LHCN-M2 (cell line): ENCODE results near the gene DDX25. TPM values are rescaled to one million over a fixed set of nuclear protein-coding genes. Genes with fewer than 3 reads are reported as not detected.
"Not testable (repeated sequence)": the region's sequence is repeated elsewhere in the genome, so short reads cannot be mapped to it uniquely, and the experiment has no call there.

ENCODE experiments used
- DNase-seq: peaks from one replicate; pipeline ENCODE4 v3.0.0-alpha.2; 2012; ENCODE audit warnings: low read depth
- total RNA-seq: library from RNA; depleted of rRNA; stranded (reverse); fragments of >200 nt; gene quantifications from 2 replicates; pipeline ENCODE4 v1.2.3, GENCODE V29; 2014

Gene DDX25
- total RNA-seq, 1 experiment from 2014 or later: not detected

DNA sequence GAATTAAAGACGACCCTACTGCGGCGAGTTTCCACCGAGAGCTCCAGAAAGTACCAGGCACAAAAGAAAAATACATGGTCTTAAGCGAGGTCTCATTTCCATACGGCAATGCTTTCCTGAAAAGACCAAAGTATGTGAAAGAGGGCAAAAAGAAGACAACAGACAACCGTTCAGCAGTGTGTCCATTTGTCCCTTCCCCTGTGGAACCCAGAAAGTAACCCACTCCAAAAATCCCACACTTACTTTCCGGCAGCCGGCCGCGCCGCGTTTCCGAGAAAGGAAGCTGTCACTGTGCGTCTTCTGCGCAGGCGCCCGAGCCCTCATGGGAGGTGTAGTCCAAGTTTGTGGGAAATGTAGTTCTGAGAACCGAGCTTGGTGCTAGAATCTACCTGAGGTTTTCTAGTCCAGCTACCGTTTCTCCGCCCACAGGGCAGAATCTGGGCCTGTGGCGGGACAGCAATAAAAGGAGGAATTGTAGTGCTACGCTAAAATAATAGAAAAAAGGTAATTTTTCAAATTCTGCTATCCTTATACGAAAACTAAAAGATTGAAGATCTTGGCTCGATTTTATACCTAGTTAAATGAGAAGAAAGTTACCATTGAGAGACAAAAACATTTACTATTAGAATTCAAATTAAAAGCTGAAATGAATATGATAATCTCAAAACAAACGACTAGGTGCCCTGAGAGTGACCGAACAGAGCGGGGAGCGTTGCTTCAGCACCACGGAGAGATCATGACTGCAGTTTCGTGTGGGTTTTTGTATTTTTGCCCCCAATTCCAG, 1.2 kb upstream of the DDX25 start, which contains the start of gene PUS3:
PUS3 (minus strand) TSS at position 280 of the 784 bp plus-strand sequence. CDS start 6,922 bp downstream, outside the sequence.
- DNase-seq: peak; percentile 77

DNA sequence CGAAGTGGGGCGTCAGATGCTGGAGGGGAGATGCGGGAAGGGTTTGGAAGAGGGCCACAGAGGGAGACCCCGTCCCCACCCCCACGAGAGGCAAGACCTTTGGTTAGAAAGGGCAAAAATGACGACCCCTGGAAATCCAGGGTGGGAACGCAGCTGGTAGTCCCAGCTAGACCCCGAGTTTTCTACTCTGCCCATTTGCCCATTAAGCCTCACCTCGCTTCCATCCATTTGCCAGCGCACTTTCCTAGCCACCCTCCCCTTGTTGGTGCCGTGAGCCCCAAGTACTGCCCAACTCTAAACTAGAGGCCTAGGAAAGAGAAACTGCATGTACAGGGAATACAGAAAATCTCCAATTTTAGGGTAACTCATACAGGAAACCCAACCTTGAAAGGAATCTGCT, 370 bp downstream of the DDX25 start:
- DNase-seq: no peak

DNA sequence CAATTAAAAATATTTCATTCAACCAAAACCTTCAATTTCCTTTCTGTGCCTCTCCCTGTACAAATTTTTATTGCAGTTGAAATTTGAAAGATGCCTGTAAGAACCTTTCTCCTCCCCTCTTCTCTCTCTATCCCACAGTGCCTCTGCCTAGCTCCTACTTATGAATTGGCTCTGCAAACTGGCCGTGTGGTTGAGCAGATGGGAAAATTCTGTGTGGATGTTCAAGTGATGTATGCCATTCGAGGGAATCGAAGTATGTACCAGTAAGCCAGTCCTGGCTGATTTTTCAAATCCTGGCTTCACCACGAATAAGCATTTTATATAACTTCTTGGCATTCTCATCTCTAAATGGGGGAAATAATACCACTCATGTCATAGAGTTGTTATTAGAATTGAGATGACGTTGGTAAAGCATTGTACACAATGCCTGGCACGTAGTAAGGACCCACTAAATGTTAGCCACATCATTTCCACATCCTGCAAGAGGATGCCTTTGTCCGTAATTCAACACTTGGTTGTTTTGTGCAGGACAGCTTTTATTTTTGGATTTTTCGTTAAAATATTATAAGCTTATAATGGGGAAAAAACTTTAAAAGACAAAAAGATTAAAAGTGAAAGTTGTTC, 6.0 kb downstream of the DDX25 start:
- no peak for DNase-seq

DNA sequence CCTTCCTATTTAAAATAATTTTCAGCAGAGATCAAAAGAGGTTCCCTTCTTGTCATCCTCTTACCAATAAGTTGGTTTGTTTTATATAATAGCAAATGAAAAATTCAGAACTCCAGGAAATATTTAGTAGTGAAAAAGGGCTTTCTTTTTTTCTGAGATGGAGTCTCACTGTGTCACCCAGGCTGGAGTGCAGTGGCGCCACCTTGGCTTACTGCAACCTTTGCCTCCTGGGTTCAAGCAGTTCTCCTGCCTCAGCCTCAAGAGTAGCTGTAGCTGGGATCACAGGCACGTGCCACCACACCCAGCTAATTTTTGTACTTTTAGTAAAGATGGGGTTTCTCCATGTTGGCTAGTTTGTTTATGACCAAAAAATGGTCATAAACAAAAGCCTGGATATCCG, 10.3 kb downstream of the DDX25 start:
- DNase-seq: not testable (repeated sequence)

DNA sequence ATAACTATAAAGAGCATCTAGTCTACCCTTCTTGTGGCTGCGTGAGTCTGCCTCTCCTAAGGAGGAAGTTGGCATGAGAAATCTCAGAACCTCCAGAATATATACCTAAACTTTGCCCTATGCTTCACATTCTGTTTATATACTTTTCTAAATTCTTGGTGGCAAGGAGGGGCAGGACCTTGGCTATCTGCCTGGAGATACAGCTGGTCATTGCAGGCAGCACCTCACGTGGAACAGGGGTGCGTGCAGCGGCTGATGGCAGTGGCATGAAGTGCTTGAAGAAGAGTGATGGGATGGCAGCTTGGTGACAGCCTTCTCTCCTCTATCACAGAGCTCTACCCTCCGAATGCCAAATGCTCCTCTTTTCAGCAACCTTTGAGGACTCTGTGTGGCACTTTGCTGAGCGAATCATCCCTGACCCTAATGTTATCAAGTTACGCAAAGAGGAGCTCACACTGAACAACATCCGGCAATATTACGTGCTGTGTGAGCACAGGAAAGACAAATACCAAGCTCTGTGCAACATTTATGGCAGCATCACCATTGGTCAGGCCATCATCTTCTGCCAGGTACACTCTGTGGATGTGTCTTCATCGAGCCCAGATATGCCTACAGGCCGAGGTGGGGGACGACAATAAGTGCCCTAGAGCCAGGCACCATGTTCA, 12.5 kb downstream of the DDX25 start:
- DNase-seq: no peak

DNA sequence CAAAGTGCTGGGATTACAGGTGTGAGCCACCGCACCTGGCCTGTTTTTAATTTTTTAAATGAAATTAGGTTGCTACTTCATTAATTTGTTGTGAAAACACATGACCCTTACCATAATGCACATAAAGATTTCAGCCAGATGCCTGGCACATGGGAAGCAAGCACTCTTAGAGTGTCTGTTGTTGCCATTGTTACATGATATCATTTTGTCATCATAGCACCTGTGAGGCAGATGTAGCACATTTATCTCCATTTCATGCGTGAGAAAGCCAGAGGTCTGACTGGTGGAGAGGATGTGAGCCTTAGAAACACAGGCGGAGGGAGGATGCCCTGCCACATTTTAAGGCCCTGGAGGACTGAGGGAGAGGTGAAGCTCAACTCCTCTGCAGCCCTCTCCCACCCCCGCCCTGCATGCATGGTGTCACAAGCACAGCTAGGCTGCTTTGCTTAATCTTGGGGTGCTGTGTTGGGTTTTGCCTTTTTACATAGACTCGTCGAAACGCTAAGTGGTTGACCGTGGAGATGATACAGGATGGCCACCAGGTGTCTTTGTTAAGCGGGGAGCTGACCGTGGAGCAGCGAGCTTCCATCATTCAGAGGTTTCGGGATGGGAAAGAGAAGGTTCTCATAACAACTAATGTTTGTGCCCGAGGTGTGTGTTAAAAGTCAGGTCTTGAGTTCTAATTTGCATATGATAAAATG, 14.0 kb downstream of the DDX25 start:
- peak; percentile 19 for DNase-seq

DNA sequence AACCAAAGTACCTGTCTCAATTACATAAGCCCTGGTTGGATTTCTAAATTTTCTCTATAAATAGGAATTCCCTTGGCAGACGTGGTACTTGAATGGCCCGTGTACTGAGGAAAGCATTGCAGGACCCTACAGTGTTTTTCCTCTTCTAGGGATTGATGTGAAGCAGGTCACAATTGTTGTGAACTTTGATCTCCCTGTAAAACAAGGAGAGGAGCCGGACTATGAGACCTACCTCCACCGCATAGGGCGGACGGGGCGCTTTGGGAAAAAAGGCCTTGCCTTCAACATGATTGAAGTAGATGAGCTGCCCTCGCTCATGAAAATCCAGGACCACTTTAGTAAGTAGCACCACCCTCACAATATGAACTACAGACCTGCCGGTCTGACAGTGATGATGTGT, 16.7 kb downstream of the DDX25 start:
- no peak for DNase-seq

DNA sequence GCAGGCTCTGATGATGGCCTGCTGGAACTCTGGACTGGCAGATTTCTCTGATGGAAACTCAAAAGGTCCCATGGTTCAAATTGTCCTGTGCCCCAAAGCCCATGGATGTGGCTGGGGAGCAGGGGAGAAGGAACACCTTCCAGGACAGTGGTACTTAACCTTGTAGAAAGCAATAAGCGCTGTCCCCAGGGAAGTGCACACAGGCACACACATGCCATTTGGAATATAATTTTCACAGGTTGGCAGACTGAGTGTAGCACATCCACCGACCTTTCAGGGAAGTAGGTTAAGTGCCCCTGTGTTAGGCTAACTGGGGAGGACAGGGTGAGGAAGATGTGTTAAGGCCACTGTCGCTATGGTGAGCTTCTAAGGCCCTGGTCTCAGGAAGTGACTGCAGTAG, 17.8 kb downstream of the DDX25 start:
- DNase-seq: no peak

DNA sequence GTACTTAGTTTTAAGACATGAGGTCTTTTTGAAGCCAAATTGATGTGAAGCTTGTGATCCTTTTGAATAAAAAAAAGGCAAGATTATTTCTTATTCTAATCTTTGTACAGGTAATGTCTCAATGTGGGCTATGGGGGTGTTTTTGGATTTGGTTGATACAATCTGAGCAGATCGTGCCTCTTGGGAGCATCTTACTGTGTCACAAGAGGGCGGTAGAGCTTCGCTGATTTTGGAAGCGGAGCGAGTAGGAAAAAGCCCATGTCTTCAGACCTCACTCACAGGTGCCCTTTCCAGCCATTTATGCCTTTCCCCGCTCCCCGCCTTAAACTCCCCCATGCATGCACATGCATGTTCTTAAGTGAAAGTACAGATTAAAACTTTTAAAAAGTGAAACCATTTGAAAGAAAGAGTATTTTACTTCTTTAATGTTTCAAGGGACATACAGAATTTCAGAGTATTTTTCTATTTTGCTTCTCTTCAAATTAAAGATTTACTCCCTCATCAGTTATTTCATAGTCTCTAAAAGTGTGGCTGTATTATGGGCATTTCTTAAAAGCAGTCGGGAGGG, 18.8 kb downstream of the DDX25 start:
- DNase-seq: peak; percentile 68

DNA sequence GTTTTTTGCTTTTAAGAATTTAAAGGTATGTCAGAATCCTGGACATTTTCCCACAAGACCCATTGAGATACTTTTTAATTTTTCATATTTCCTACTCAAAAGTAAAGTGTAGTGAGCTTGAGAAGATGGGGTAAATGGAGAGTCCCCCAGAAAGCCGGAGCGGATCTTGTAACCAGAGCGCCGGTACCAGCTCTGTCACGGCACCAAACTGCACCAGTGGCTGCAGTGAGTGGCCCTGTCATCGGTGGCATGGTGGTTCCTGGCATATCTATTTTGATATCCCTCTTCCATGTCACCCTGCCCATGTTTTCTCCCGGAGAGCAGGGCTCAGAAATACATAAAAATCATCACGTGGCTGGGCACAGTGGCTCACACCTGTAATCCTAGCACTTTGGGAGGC, 19.3 kb downstream of the DDX25 start:
- no peak for DNase-seq

DNA sequence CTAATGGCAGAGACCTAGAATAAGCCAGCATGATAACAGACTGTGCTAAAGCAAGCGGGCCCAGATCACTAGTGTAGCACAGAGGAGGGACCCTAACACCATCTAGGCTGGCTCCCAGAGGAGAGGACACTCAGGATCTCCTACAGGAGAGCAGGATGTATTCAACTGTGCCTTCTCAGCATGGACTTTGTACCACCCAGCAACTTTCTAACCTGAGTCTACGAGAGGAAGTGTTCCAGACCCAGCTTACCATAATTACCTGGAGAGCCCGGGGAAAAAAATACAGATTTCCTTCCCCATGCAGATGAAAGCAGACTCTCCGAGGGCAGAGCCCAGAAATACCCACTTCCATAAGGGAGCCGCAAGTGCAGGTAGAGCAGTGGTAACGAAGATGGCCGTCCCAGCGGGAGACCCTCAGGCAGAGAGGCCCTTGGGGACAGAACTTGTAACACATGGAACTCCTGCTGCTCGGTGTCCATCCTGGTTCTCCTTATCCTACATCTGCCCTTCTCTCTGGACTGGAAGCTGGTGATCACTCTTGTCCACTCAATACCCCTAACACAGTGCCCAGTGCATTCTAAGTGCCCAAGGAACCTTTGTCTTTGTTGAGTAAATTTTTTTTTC, 20.2 kb downstream of the DDX25 start:
- DNase-seq: no peak

DNA sequence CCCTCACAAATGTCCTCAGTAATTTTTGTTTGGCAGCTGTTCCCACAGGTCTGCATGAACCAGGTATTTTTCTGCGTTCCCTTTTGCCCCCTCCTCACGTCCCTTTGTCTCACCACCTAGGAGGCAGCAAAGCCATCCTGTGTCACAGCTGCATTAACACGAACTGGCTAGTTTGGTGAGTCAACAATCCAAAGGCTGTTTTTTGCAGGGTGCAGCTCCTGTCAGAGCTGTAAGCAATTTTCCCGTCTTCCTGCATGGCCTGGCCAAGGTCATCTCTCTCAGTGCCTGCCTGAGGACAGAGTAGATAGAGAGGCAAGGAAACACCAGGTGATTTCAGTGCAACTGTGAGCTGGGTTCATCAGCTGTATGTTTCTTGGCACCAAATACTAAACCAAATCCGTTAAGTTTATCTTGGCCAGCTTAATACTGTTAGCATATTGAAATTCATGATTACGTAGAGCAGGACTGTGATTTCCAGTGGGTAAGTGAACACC, 21.0 kb downstream of the DDX25 start:
- DNase-seq: no peak

DNA sequence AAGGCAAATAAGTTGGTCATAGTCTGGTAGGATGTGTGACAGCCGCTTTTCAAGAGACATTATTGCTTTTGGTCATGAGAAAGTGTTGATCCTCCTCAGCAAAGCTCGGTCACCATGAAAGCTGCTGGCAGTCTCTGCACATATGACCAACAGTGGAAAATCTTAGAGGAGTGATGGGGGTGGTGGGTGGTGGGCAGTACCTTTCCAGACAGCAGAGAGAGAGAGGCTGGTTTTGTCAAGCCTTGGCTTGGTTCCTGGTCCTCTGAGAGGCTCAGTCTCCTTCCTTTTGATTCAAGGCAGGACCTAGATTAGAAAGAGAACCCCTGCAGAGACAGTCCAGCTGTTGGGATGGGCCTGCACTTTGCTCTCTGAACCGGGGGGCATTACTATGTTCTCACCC, 21.5 kb downstream of the DDX25 start:
- DNase-seq: no peak

DNA sequence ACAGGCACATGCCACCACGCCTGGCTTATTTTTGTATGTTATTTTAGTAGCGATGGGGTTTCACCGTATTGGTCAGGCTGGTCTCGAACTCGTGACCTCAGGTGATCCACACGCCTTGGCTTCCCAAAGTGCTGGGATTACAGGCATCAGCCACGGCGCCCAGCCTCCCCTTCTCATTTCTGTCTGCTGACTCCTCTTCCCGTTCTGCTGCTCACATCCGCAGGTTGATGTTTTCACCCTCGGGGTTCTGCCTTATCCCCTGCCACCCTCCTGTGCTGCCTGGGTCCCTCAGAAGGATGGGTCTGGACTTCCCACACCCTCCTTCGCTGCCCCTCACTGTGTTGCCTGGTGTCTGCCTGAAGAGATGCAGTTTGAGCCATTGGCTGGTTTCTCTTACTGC, 22.4 kb downstream of the DDX25 start:
- no peak for DNase-seq

DNA sequence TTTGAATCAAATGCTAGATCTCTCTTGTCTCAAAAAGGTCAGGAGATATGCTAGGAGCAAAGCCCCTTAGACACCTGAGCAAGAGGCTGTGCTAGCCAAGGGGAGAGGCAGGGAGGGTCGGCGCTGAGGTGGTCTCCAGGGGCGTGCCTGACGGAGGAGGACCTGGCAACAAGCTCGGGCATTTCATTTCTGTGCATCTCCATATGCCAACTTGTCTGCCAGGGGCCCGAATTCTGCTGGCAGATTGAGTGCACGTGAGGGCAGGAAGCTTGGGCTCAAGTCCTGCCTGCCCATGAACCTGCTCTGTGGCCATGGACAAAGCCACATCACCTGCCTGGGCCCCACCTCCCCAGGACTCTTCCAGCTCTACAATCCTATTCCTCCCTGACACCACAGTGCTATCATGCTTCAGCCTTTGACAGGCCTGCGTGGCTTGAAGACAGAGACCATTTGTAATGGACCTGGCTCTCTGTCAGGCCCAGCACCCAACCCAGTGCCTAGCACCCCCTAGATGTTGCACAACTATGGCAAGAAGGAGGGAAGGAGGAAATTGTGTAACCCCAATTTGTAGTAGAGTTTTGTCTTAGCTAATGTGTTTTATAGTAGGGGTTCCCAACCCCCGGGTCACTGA, 25.3 kb downstream of the DDX25 start:
- no peak for DNase-seq

DNA sequence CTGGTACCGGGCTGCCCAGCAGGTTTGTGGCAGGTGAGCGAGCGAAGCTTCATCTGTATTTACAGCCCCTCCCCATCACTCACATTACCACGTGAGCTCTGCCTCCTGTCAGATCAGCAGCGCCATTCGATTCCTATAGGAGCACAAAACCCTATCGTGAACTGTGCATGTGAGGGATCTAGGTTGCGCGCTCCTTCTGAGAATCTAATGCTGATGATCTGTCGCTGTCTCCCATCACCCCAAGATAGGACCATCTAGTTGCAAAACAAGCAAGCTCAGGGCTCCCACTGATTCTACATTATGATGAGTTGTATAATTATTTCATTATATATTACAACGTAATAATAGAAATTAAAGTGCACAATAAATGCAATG, 25.8 kb downstream of the DDX25 start:
- no peak for DNase-seq

DNA sequence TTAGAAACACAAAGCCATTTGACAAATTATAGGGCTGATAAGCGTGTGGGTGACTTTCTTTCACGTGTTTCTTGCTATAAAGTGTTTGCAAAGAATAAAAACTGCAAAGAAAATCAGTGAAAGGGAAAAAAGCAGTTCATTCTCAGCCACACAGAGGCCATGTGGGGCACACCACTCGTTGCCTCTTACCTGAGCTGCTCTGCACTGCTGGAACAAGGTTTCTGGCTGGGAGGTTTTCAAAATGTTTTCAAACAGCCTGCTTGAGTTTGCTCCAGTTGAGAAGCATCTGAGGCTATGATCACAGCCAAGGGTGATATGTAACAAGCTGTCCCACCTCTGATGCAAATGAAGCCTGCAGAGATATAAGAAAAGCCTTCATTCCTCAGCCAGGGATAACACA, 26.8 kb downstream of the DDX25 start:
- DNase-seq: no peak

DNA sequence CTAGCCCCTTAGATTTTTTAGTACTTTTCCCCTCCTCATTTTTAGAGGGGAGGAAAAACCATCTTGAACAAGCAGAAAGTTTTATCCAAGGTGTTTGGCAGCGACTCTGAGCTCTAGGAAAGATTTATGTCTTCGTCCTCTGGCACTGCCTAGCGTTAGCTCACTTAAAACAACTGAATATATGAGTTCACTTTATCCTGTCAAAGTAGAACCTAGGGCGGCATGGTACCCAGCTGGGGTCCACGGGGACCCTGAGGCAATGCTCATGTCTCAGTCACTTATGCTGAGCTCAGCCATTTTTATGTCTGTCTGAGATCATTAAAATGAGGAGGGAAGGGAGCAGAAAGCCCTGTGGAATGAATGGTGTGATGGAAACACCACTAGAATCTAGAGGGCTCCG, 27.4 kb downstream of the DDX25 start:
- DNase-seq: no peak

DNA sequence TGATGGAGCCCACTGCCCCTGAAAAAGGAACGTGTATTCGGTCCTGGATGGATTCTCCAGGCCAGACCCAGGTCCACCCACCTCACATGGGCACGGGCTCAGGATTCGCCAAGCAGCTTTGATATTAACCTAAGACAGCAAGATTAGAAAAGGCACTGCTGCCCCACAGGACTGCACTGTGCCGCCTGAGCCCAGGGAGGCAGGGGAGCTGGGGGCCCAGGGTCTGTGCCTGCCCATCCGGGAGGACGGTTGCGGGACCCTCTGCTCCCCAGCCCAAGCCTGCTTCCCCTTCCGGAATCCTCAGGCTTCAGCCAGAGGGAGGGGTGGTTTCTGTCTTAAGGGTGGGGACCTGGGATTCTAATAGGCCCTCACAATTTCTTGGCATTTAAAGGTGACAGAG, 28.0 kb downstream of the DDX25 start:
- DNase-seq: no peak

DNA sequence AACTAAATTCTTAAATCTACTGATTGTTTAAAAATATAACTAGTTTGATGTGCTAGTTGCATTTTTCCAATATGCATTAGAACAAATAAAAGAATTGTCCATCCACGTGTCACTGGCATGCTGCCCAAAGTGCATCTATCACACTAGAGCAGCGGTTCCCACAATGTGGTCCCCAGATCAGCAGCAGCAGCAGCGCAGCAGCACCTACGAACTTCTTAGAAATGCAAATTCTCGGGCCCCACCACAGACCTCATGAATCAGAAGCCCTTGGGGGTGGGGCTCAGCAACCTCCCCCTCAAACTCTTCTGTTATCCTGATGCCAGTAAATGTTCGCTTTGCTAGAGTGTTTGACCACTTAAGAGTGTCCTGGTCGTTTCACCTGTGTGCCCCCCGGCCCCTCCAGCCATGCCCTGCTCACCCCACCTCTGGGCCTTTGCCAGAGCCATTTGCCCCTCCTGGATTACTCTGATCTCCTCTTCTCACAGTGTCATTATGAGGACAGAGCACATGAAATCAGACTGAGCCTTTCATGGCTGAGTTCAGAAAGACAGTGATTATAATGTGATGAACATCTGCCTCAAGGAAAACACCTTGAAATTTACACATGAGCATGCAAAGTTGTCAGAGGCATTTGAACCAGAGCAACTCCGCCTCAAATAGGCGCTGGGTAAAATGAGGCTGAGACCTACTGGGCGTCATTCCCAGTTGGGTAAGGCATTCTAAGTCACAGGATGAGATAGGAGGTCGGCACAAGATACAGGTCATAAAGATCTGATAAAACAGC, 28.9 kb downstream of the DDX25 start:
- no peak for DNase-seq
